ENCODE measurements around the gene TLE7.

The TLE7 gene

DNA sequence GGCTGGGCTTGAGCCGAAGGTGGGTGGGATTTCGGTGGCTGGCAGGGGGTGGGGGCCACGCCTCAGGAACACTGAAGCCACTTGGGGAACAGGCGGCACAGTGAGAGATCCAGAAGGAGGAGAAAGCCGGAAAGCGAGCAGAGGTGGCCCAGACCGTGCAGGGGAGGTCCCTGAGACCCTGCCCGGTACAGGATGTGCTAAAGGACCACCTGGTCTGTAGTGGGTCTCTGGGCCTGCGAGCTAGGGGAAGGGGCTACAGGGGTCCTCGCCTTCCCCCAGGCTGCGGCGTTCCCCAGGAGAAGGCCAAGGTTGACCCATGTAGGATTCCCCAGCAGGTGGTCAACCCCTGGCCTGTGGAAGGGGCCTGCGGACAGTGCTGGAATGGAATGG is at the start of gene TLE7:
Gene TLE7, minus strand, starts transcription at position 4 of the 390 bp plus-strand sequence. CDS start 8,730 bp downstream, outside the sequence.
- no peak for DNase-seq

DNA sequence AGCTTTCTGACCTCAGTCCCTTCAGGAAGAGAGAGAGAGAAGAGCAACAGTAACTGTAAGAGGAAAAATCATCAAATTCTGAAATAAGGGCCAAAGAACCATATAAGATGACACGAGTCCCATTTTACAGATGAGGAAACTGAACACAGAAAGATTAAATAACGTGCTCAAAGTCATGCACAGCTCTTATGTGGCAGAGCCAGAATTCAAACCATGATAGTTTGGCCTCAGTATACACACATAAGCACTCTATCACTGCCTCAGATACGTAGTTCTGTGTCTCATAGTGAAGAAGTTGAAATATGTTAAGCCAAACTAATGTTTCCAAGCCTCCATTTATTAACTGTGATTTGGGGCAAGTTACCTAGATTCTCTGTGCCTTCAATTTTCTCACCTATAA is 49.2 kb upstream of the TLE7 start:
- DNase-seq: no peak

DNA sequence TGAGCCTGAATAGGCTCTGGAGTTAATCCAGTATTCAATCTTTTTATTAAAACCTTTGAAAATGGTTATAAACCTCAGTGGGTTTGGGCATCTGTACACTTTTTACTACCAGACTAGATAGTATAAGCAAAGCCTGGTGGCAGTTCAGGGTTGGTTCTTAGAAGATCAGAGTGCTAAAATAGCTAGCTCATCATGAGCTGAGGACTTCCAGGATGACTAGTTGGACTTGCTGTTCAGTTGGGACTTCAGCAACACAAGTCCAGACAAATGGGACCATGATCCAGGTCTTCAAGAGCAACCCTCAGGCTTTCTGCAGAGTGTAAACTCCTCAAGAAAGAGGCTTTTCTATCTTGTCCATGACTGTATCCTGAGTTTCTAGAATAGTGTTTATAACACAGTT is 48.5 kb upstream of the TLE7 start:
- DNase-seq: no peak

DNA sequence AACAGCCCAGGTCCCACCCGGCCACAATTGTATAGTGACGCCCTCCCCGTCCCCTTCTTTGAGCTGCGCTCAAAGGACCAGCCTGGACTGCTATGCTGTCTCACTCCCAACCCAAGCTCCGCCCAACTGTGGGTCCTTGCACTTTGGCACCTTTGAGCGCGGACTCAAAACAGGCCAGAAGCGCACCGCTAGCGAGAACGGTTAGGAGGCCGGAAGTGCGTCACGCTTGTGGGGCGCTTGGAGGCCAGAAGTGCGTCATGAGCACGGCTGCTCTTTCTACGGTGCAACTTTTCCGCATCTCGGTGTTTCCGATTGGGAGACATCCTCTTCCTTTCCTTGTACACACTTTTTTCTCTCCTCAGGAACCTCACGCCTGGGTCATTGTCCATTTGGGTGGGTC is 47.3 kb upstream of the TLE7 start, which contains the start of gene ZNF19:
Gene ZNF19, minus strand, starts transcription at position 203 of the 400 bp plus-strand sequence. CDS start 7,210 bp downstream, outside the sequence.
- no peak for DNase-seq

DNA sequence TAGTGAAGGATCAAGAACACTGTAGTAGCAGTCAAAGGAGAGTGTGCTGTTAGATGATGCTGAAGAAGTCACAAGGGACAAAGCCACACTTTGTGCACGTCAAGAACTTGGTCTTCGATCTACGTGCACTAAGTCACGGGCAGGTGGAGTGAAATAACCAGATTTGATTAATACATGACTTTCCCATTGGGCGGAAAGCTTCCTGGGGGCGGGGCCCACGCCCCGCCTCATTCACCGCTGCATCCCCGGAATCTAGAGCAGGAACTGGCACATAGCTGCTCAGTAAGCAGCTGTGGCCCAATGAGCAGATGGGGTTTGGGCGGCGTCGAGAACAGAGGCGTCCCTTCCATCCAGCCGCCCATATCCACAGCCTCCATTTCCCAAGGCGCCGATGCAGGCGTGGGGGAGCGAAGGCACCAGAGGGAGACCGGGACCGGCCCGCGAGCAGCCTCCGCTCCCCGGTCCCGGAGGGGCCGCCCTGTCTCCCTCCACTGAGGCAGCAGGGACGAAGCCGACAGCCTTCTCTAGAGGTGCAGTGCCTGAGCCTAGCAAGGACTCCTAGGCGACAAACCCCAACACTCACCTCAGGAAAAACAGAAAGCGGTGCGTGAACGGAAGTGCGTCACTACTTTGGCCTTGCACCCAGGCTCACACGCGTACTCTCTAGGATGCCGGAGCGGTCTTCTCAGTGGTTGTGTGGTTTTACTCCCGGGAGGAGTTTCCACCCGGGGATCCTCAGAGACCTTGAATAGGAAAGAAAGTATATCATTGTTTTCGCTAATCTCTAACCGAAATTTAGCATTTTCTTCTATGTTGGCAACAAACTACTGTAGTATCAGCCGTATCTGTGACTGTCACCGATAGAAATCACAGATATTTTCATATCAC is 42.4 kb upstream of the TLE7 start:
- DNase-seq: peak; percentile 44 to 79

DNA sequence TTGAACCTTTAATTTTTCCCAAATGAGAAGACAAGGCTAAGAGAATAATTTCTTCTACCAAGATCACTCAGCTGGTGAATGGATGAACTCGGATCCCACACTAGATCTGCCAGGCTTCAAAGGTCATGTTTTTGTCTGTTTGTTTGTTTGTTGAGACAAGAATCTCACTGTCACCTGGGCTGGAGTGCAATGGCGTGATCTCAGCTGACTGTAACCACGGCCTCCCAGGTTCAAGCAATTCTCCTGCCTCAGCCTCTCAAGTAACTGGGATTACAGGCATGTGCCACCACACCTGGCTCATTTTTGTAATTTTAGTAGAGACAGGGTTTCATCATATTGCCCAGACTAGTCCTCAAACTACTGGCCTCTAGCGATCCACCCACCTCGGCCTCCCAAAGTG is 40.7 kb upstream of the TLE7 start:
- no peak for DNase-seq

DNA sequence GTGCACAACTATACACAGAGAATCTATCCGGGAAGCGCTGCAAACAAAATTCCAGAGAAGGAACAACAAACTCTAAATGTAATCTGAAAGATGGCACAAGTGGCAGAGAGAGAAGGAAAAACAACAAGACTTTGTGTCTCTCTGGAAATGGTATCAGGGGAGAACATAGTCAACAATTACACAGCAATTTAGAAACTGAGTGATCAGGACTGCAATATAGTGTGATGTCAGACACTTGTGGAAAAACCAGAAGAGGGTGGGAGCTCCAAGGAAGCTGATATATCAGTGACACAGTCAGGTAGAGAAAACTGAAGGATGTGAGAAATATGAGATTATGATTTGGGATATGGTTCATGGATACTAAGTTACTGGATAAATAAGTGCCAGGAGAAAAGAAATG is 39.1 kb upstream of the TLE7 start:
- DNase-seq: no peak

DNA sequence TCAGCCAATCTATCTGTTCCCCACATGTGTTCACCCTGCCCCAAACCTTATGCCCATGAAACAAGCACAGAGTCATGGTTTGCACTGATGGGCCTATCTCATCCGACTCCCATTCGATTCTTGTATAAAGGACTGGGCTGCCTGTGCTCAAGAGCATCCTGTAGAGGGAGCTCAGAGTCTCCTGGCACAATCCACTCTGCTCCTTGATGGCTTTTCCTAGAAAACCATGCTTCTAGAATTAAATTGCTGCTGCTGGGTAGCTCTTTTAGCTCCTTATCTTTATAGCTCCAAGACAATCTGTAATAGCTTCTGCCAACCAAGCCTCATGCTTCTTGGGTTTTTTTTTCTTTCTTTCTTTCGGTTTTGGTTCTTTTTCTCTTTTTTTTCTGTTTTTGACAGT is 37.6 kb upstream of the TLE7 start:
- DNase-seq: no peak

DNA sequence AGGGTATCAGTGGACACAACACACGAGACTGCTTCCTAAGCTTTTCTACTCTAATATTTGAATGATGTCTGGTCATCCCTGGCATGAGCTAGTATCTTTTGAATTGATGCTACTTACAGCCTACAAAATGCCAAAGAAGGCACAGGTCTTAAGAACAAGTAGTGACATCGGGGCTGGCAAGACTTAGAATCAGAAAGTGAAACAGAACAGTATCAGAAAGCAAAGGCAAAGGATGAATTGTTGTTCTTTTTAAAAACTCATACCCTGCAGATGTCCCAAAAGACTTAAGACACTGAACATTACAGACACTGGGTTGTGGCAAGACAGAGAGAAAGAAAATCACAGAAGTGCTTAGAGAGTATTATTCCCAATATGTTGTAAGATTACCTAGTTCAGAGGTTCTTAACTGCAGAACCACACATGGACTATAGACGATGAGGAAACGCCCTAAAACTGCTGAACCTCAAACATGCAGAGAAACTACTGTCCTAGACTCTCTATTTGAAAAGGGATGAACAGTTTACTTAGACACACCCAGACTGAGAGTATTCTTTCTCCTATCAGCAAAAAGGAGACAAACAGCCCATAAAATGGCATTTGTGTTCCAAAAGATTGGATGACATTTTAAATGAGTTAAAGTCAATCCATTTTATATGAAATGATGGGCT is 34.7 kb upstream of the TLE7 start:
- DNase-seq: no peak

DNA sequence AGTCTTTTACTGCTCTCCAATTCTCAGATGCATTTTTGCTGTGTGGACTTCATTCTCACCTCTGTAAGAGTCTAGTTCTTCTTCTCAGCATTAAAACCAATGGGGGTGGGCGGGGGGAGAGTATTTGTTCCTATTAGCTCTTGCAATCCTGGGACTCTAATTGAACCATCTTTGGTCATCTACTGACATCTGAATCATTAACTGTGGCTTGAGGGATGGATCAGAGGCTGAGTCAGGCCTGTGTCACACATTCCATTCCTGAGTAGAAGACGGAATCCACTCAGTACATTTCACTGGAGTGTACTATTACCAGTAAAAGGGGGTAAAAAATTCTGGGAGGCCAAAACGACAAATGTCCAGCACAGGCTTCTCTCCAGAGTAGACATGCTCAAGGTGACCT is 33.0 kb upstream of the TLE7 start:
- DNase-seq: no peak

DNA sequence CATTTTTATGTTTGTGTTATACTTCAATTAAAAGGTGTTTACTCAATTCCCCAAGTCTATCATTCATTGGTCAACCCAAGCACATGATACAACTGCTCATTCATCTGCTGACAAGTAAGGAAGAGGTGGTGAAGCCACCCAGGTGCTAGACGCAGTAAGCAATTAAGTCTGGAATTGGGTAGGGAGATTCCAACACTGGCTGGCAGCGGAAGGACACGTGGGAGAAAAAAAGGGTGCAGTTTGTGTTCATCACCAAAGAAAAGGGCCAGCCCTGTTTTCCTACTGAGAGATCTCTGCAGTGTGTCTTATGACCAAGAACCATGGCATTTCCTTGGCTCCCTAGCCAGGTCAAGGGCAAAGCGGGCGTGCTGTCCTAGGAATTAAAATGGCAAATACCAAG is 32.0 kb upstream of the TLE7 start:
- DNase-seq: no peak

DNA sequence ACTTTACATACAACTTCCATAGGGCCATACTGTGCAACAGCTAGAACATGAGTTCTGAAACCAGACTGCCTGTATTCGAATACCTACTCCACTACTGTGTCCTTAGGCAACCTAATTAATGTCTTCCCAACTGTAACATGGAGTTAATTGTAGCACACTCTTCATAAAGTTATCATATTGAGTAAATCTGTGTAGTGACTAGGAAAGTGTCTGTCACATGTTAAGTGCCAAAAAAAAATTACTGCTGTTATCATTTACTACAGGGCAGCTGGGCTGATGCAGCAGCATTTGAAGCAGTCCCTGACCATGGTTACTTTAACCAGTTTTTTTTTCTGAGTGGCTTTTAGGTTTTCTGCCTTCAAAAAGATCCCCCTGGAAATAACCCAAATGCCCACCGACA is 31.1 kb upstream of the TLE7 start:
- no peak for DNase-seq

DNA sequence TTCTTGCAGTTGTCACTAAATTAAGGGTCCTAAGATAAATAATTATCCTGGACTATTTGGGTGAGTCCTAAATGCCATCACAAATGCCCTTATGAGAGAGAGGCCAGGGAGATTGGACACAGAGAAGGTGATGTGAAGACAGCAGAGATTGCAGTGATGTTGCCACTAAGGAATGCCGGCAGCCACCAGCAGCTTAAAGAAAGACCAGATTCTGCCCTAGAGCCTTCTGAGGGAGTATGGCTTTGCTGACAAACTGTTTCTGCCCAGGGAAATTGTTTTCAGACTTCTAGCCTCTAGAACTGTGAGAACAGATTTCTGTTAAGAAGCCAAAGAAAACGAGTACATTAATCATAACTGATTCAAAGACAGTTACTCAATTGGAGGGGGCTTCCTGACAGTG is 30.2 kb upstream of the TLE7 start:
- DNase-seq: no peak

DNA sequence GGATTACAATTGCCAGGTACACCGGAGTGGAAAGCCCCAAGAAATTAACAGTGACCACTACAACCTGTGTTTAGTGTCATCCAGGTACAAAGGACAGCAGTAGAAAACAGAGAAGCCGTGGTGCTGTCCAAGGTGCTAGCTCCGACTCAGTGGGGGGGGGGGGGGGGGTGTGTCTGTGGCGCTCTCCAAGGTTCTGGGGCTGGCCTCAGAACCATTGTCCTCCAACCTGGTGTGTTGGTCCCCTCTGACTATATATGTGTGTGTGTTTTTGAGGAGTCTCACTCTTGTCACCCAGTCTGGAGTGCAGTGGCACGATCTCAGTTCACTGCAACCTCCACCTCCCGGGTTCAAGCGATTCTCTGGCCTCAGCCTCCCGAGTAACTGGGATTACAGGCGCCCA is 26.0 kb upstream of the TLE7 start:
- DNase-seq: no peak

DNA sequence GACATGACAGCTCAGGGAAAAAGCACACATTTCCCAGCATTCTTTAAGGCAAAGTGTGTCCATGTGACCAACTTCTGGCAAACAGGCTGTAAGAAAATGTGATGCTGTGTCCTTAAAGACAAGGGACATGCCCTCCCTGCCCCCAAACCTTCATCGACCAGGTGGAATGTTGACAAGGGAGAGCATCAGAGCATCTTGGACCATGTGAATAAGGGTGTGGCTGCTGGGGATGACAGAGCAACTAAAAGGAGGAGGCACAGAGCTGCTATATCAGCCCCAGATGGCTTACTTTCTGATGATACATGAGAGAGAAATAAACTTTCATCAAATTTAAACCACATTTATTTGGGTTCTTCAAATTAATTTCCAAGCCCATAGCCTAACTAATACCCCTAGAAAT is 22.4 kb upstream of the TLE7 start:
- no peak for DNase-seq

DNA sequence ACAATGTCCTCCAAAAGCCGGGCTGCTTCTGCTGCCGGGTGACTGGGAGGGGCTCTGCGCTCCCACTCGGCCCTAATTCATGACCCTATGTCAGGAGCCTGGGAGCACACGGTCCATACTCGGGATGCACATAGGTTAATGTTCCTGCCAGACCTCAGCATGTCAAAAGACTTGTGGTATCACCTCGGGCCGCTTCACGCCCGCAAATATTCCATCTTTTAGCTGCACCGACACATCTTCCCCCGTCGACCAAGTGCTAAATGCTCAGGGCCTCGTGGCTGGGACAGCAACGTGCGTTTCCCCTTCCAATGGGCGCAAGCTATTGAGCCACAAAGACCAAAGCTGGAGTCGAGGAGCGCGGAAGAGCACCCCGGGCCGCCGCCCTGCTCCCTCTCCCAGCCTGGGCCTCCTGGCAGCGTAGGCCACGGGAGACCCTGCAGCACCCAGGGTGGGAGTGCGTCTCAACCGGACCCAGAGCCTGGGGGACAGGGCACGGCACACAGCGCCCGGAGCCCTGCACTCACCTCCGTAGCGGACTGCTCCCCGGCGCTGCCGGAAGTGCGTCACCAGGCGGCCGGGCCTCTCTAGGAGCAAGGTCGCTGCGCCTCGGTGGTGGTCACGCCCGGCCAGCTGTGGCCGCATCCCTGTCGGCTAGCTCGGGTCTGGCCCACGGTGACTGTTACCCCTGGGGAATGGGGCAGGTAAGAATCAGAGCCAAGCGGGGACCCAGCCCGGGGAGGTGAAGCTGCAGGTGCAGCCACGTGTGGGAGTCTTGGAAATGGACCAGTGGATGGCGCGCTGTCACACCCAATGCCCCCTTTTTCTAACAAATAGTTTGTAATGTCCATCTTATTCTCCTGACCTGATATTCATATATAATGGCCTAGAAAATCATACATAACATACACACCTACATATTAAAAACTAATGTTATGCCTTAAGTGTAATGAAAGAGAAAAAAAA is 20.1 kb upstream of the TLE7 start, which contains the start of gene ZNF23:
Gene ZNF23, minus strand, starts transcription at position 562 of the 963 bp plus-strand sequence. CDS start 5,451 bp downstream, outside the sequence.
- peak; percentile 24 to 70 for DNase-seq

DNA sequence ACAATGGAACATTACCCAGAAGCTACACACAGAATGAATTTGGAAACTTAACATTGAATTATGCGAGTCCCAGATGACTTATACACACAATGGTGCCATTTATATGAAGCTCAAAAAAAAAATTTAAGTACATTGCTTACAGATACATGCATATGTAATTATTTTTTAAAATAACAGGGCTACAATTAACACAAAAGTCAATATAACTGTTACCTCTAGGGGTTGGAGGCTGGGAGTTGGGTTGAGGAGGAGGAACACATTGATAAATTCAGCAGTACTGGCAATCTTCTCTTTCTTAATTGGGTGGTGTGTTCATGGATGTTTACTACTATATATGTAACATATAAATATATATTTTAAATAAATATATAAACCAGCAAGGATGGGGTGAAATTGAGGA is 19.1 kb upstream of the TLE7 start:
- no peak for DNase-seq

DNA sequence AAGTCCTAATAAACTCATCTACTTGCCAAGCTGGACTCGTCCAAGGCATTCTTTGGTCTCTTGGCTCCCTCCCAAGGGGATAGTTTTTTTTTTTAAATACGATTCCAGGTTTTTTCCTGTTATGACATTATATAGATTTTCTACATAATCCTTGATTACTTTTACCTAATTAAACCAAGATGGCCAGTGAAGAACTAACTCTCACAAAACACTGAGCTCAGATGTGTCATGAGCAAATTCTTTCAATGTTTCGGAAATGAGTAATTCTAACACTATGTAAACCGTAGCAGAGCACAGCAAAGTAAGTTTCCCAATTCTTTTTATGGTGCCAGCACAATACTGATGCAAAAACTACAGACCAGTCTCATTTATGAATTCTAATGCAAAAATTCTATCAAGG is 18.4 kb upstream of the TLE7 start:
- DNase-seq: no peak

DNA sequence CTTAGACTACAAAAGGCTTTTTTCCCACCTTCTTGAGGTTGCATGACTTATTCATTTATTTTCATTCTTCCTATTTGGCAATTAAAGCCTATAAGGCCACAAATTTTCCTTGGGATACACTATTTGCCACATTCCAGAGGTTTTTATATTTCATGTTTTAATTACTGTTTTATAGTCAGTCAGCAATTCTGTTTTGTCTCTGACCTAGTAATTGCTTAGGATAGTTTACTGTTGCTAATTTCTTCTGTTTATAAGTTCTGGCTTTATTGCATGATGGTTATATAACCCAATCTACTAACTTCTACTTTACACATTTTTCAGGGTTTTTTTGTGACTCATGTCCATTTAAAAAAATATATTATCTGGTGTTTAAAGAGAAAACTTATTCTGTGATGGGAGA is 17.7 kb upstream of the TLE7 start:
- DNase-seq: no peak

DNA sequence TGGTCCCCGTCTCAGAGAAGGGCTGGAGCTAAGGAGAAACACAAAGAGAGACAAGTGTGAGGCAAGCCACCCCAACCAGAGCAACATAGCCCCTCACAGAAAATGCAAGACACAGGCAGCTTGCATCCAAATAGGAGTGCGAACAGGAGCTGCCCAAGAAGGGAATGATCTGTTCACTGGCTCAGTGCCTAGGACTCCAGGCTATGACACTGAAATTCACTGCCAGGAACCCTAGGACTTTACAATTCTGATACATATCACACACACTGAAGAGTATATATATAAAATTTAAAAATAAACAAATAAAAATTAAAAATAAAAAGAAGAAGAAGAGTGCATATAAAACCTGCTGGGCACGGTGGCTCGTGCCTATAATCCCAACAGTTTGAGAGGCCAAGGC is 14.9 kb upstream of the TLE7 start:
- no peak for DNase-seq

DNA sequence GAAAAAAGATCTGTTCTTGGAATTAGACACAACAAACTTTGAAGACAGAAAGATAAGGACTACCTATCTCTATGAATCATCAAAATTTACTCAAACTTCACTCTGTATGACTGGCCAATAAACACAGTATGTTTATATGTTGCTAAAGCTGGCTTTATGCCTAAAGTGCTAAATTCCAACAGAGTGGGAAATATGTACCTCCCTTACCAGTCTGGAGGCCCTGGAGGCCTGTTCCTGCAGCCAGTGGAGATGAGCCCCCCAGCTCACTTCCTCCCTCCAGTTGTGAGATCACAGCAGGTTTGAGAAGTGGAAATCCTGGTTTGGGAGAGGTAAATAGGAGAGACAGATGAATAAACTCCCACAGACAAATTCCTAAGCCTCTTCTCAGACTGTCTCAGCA is 11.2 kb upstream of the TLE7 start:
- DNase-seq: no peak

DNA sequence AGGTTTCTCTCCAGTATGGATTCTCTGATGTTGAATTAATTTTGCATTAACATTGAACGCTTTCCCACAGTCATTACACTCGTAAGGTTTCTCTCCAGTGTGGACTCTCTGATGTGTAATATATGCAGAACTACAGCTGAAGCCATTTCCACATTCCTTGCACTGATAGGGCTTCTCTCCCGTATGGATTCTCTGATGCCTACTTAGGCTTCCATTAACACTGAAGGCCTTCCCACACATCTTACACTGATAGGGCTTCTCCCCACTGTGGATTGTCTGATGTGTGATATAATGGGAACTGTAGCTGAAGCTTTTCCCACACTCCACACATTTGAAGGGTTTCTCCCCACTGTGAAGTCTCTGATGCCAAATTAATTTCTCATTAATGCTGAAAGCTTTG is 7.2 kb upstream of the TLE7 start:
- DNase-seq: no peak

DNA sequence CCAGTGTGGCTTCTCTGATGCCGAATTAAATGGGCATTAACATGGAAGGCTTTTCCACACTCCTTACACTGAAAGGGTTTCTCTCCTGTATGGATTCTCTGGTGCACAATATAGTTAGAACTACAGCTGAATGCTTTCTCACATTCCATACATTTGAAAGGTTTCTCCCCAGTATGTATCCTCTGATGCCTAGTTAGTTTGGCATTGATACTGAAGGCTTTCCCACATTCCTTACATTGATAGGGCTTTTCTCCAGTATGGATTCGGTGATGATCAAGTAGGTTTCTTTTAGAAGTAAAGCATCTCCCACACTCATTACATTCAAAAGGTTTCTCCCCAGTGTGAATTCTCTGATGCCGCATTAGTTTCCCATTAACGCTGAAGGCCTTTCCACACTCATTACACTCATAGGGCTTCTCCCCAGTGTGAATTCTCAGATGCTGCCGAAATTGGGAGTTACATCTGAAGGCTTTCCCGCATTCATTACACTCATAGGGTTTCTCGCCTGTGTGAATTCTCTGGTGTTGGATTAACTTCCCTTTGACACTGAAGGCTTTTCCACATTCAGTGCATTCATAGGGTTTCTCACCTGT is 6.5 kb upstream of the TLE7 start:
- no peak for DNase-seq

Measured in bone marrow (tissue), 2 donors.